ENCODE data around the gene GPC6. TPM values are rescaled to one million over a fixed set of nuclear protein-coding genes. Genes with fewer than 3 reads are reported as not detected.
"Not testable (repeated sequence)": the region's sequence is repeated elsewhere in the genome, so short reads cannot be mapped to it uniquely, and the experiment has no call there.

GPC6 gene
- total RNA-seq, 4 donors from 2014 or later: 6.7 to 67.2 (median 11.1) TPM

- H3K36me3 ChIP-seq: no peaks in the 10 kb centered on the region
- no peaks in the 10 kb centered on the region for H3K27me3 ChIP-seq
- intact Hi-C loops (cut with DNase I; ENCODE audit: low total_unique reads): no loop called here
- DNase-seq: no peak
- TF ChIP-seq CTCF (IDR thresholded peaks at IDR 0.05): no peak
- no peak for TF ChIP-seq POLR2A (IDR thresholded peaks at IDR 0.05)
- H3K9me3 ChIP-seq: no peaks in the 10 kb centered on the region
- no peaks in the 10 kb centered on the region for H3K4me1 ChIP-seq
- no peak overlapping the region for H3K4me3 ChIP-seq
- no peak overlapping the region for H3K27ac ChIP-seq
These were observed 247.0 kb downstream of the GPC6 start for GRCh38 chr13:93473441-93474270.

- H3K27ac ChIP-seq: no peak overlapping the region
- H3K9me3 ChIP-seq: no peaks in the 10 kb centered on the region
- H3K4me1 ChIP-seq: no peaks in the 10 kb centered on the region
- no peaks in the 10 kb centered on the region for H3K27me3 ChIP-seq
- no peaks in the 10 kb centered on the region for H3K36me3 ChIP-seq
- intact Hi-C loops (cut with DNase I; ENCODE audit: low total_unique reads): no loop called here
- no peak for DNase-seq
- no peak overlapping the region for H3K4me3 ChIP-seq
- no peak for TF ChIP-seq POLR2A (IDR thresholded peaks at IDR 0.05)
- TF ChIP-seq CTCF (IDR thresholded peaks at IDR 0.05): no peak
These were observed 249.6 kb downstream of the GPC6 start for GRCh38 chr13:93476175-93476574.

- intact Hi-C loops (cut with DNase I; ENCODE audit: low total_unique reads): no loop called here
- Histone ChIP-seq H3K4me1 (no peaks in the 10 kb centered on the region), H3K4me3 (no peak overlapping the region), H3K9me3 (no peaks in the 10 kb centered on the region), H3K36me3 (no peaks in the 10 kb centered on the region), H3K27ac (no peak overlapping the region), H3K27me3 (no peaks in the 10 kb centered on the region)
- TF ChIP-seq CTCF (IDR thresholded peaks at IDR 0.05) (no peak), POLR2A (IDR thresholded peaks at IDR 0.05) (no peak)
- no peak for DNase-seq
These were observed 250.6 kb downstream of the GPC6 start for GRCh38 chr13:93477238-93477637.

- H3K27me3 ChIP-seq: no peaks in the 10 kb centered on the region
- intact Hi-C loops (cut with DNase I; ENCODE audit: low total_unique reads): no loop called here
- no peak for TF ChIP-seq POLR2A (IDR thresholded peaks at IDR 0.05)
- TF ChIP-seq CTCF (IDR thresholded peaks at IDR 0.05): no peak
- no peaks in the 10 kb centered on the region for H3K36me3 ChIP-seq
- H3K4me3 ChIP-seq: no peak overlapping the region
- no peak for DNase-seq
- H3K27ac ChIP-seq: no peak overlapping the region
- H3K4me1 ChIP-seq: no peaks in the 10 kb centered on the region
- H3K9me3 ChIP-seq: no peaks in the 10 kb centered on the region
These were observed 254.0 kb downstream of the GPC6 start for GRCh38 chr13:93480553-93481106.

- H3K27me3 ChIP-seq; DNase-seq; H3K4me3 ChIP-seq; H3K36me3 ChIP-seq; H3K4me1 ChIP-seq; H3K27ac ChIP-seq; intact Hi-C loops (cut with DNase I; ENCODE audit: low total_unique reads); H3K9me3 ChIP-seq: not testable (repeated sequence)
These were observed 269.5 kb downstream of the GPC6 start for GRCh38 chr13:93496117-93496516.

Measured in uterus (tissue), 4 donors.